Right atrium auricular region (tissue), 2 donors: ENCODE measurements around the gene CDKAL1. TPM values are rescaled to one million over a fixed set of nuclear protein-coding genes. Genes with fewer than 3 reads are reported as not detected.

Experiments used
- DNase-seq: peaks from one replicate; pipeline ENCODE4 v3.0.0-alpha.2; 2019; ENCODE audit warnings: low spot score
- H3K27ac ChIP-seq, 2 donors: fragments of 200-600 bp; sonication (generic); 1 replicate in 1 of 2; 2 replicates in 1 of 2; pipeline ENCODE4 v1.5.1; 2016 to 2019
- H3K27me3 ChIP-seq, 2 donors: fragments of 200-600 bp; sonication (generic); one replicate each; pipeline versions ENCODE4 v1.5.1 to v1.6.0; 2017 to 2019
- H3K36me3 ChIP-seq: fragments of 200-600 bp; sonication (generic); one replicate; pipeline ENCODE4 v1.5.1; 2016
- H3K4me1 ChIP-seq, 2 donors: fragments of 200-600 bp; sonication (generic); one replicate each; pipeline versions ENCODE4 v1.5.1 to v1.6.0; 2017 to 2019
- H3K4me3 ChIP-seq, 2 donors: fragments of 200-600 bp; sonication (generic); 1 replicate in 1 of 2; 2 replicates in 1 of 2; pipeline ENCODE4 v1.5.1; 2017 to 2019; ENCODE audit warnings: mild to moderate bottlenecking in 1 of 2, moderate library complexity in 1 of 2
- H3K9me3 ChIP-seq, 2 donors: fragments of 200-600 bp; sonication (generic); one replicate each; pipeline ENCODE4 v1.5.1; 2019
- total RNA-seq, 2 donors: library from RNA; depleted of rRNA; stranded (reverse); fragments of >200 nt; gene quantifications; one replicate each; pipeline ENCODE4 v1.1.0, GENCODE V29; 2016
- TF ChIP-seq, protein P1 (sequence below), 2 donors: fragments of 200-600 bp; sonication (generic); IDR thresholded peaks; one replicate each; pipeline ENCODE4 v1.5.1; 2019; ENCODE audit warnings: antibody characterized with exemption in 2 of 2

CDKAL1 gene
- total RNA-seq, 2 donors from 2014 or later = 8.8 to 10.5 TPM

DNA sequence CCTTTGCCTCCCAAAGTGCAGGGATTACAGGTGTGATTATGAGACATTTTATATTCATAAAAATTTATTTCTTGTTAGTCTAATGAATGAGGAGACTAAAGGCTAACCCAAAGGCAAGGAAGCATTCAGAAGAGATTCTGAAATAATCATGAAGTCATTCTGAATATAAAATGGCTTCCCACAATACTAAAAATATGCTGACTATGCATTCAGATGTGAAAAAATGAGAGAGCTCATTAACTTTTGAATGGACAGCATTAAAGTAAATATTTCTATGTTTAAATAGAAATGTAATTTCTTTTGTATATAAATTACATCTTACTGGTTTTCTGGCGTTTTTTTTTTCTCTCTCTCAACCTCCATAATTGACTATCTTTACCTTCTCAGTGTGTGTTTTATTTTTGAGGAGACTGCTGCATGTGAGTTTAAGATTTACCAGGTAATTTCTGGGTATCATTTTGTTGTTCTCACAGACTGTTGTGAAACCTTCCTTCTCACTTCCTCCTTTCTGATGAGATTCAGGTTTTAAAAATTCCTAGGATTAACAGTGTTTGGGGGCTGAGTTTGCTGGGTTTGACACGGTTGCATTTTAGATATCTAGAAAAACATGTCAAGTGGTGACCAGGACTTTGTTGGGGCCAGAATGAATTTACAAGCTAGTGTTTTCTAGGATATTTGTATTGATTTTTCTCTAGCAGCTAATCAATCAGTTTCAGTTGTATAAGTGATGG, 316.6 kb downstream of the CDKAL1 start:
- no peaks in the 10 kb centered on the region for H3K36me3 ChIP-seq
- DNase-seq = no peak
- no peak overlapping the region for H3K4me3 ChIP-seq
- no peaks in the 10 kb centered on the region for H3K9me3 ChIP-seq
- TF ChIP-seq, protein P1, sequence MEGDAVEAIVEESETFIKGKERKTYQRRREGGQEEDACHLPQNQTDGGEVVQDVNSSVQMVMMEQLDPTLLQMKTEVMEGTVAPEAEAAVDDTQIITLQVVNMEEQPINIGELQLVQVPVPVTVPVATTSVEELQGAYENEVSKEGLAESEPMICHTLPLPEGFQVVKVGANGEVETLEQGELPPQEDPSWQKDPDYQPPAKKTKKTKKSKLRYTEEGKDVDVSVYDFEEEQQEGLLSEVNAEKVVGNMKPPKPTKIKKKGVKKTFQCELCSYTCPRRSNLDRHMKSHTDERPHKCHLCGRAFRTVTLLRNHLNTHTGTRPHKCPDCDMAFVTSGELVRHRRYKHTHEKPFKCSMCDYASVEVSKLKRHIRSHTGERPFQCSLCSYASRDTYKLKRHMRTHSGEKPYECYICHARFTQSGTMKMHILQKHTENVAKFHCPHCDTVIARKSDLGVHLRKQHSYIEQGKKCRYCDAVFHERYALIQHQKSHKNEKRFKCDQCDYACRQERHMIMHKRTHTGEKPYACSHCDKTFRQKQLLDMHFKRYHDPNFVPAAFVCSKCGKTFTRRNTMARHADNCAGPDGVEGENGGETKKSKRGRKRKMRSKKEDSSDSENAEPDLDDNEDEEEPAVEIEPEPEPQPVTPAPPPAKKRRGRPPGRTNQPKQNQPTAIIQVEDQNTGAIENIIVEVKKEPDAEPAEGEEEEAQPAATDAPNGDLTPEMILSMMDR (IDR thresholded peaks at IDR 0.05) = no peak
- no peaks in the 10 kb centered on the region for H3K4me1 ChIP-seq
- H3K27me3 ChIP-seq = no peaks in the 10 kb centered on the region
- no peak overlapping the region for H3K27ac ChIP-seq

DNA sequence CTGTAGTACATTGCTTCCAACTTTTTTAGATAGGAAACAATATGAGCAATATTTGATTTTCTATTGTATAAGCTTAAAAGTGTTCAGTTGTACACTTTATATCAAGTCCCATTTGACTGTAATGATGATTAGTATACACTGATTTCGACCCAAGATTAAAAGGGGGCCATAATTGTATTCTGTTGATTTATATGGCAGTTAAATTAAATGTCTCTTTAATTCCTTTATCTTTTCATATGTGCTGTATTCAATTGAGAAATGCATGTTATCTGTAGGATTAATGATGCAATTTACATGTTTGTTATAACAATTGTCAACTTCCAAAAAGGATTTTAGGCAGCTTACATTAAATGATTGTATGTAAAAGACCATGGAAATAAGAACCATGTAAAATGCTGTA, 317.5 kb downstream of the CDKAL1 start:
- H3K9me3 ChIP-seq = no peaks in the 10 kb centered on the region
- no peaks in the 10 kb centered on the region for H3K4me1 ChIP-seq
- TF ChIP-seq, protein P1 (IDR thresholded peaks at IDR 0.05) = no peak
- DNase-seq = no peak
- H3K4me3 ChIP-seq = no peak overlapping the region
- no peaks in the 10 kb centered on the region for H3K27me3 ChIP-seq
- no peaks in the 10 kb centered on the region for H3K36me3 ChIP-seq
- H3K27ac ChIP-seq = no peak overlapping the region

DNA sequence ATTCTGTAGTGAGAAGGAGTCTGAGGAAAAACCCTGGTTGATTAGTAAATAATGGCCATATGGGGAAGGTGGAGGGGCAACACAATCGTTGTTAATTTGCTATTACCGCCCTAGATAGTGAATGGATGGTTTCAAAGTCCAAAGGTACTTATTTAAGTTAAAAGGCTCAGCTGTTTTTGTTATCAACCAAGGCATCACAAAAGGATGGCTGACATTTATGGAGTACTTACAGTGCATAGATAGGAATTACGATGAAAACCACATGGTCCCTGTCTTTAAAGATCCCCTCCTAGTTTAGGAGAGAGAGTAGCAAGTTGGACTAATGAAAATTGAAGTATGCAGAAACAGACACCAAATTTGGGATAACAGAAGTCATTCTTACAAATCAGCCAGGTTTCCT, 319.6 kb downstream of the CDKAL1 start:
- no peaks in the 10 kb centered on the region for H3K4me1 ChIP-seq
- no peak overlapping the region for H3K4me3 ChIP-seq
- H3K36me3 ChIP-seq = no peaks in the 10 kb centered on the region
- H3K27ac ChIP-seq = no peak overlapping the region
- no peaks in the 10 kb centered on the region for H3K27me3 ChIP-seq
- TF ChIP-seq, protein P1 (IDR thresholded peaks at IDR 0.05) = no peak
- DNase-seq = no peak
- no peaks in the 10 kb centered on the region for H3K9me3 ChIP-seq

DNA sequence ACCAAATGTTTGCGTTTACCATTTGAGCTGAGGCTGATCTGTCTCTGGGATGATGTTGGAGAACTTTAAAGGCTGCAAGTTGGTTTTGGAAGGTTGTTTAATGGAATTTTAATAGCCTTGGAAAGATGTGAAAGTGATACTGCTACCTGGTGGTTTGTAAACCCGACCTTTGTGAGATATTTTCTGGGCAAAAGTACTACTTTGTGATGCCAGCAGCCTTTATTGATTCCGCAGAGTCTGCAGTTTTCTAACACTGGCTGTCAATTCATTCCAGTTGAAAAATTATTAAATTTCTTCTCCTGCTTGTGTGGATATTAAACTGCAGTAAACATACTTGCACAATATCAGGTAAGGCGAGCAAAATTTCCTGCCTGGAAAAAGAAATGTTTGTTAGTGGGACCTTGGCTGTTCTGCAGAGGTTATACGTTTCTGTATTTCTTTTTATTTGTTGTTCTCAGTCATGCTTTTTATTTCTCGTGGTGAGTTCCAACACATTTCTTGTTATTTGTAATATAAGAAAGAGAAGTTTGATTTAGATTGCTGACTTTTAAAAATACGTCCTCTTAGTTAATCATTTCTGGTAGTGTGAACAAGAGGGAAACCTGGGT, 322.5 kb downstream of the CDKAL1 start:
- H3K36me3 ChIP-seq = no peaks in the 10 kb centered on the region
- H3K4me1 ChIP-seq = no peaks in the 10 kb centered on the region
- H3K4me3 ChIP-seq = no peak overlapping the region
- no peak overlapping the region for H3K27ac ChIP-seq
- no peaks in the 10 kb centered on the region for H3K9me3 ChIP-seq
- TF ChIP-seq, protein P1 (IDR thresholded peaks at IDR 0.05) = no peak
- no peak for DNase-seq
- no peaks in the 10 kb centered on the region for H3K27me3 ChIP-seq

DNA sequence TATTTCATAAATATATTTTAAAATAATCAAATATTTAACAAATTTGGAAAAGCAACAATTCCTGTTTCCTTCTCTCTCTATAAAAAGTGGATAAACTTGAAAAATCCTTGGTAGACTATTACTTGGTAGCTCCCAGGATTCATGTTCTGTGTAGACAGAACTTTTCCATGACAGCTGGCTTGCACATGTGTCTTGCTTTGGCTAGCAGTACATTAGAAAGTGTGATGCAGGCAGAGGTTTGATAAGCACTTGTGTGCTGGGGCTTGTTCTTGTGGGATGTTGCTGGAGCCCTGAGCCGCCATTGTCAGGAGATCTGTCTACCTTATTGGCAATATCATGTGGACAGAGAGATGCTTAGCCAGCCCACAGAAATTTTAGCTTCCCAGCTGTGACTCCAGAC, 327.2 kb downstream of the CDKAL1 start:
- no peaks in the 10 kb centered on the region for H3K4me1 ChIP-seq
- no peak for DNase-seq
- H3K9me3 ChIP-seq = no peaks in the 10 kb centered on the region
- H3K27me3 ChIP-seq = no peaks in the 10 kb centered on the region
- H3K27ac ChIP-seq = no peak overlapping the region
- H3K4me3 ChIP-seq = no peak overlapping the region
- no peaks in the 10 kb centered on the region for H3K36me3 ChIP-seq
- TF ChIP-seq, protein P1 (IDR thresholded peaks at IDR 0.05) = no peak
